Left cardiac atrium (tissue), 4 donors: ENCODE measurements around the gene ZP3. TPM values are rescaled to one million over a fixed set of nuclear protein-coding genes. Genes with fewer than 3 reads are reported as not detected.
"Not testable (repeated sequence)": the region's sequence is repeated elsewhere in the genome, so short reads cannot be mapped to it uniquely, and the experiment has no call there.

Experiments
- ATAC-seq, 2 donors: fragments of 200-7000 bp; cut with Tn5 transposase; one replicate each; pipeline ENCODE4 v1.9.1; 2020; ENCODE audit warnings: mild to moderate bottlenecking in 2 of 2, moderate library complexity in 2 of 2
- DNase-seq: peaks from one replicate; pipeline ENCODE4 v3.0.0-alpha.2; 2020
- intact Hi-C, 2 donors: fragments of 100-400 bp; cut with DNase I; formaldehyde crosslinking; loops; one replicate each; pipeline versions ENCODE4 v1.14.1 to v1.15.1; 2022 to 2023
- long read RNA-seq: library from polyadenylated mRNA; unstranded; transcript quantifications from one replicate; pipeline ENCODE4 v2.0.0, GENCODE V29; 2021
- total RNA-seq, 2 donors: library from RNA; stranded (reverse); fragmentation: NEBNext Ultra II Directional; extraction: Animal tissue kit (Norgen Biotek cat#: 25700); gene quantifications; one replicate each; pipeline ENCODE4 v1.2.1, GENCODE V29; 2021
- donor health status: DM: no; HTN: yes; CAD: no.
- donor health status: DM: no; HTN: yes; CAD: no; lungs with severe emphysema.
- donor health status: DM: yes; HTN: yes; CAD: no.
- donor health status: Dilated cardiomyopathy.

ZP3 gene
- under 1 TPM in 1 of 2 donors, not detected in 1; 0.76 TPM for total RNA-seq
- long read RNA-seq, result 0 reads

DNA sequence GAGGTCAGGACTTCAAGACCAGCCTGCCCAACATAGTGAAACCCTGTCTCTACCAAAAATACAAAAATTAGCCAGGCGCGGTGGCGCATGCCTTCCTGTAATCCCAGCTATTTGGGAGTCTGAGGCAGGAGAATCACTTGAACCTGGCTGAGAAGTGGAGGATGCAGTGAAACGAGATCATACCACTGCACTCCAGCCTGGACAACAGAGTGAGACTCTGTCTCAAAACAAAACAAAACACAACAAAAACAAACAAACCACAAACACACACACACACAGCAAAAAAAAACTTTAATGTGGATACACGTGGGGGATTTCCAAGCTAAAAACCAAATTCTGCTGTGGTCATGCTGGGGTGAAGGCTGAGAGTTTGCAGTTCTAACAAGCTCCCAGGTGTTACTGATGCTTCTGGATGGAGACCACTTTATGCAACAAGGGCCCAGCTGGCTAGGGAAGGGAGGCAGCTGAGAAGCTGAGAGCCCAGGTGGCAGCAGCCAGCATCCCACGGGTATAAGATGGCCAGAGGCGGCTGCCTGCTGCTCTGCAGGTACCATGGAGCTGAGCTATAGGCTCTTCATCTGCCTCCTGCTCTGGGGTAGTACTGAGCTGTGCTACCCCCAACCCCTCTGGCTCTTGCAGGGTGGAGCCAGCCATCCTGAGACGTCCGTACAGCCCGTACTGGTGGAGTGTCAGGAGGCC is at the start of gene ZP3:
ZP3 (plus strand) TSS at position 538 of the 699 bp plus-strand sequence; CDS start at position 553, 15 bp downstream.
- DNase-seq, result no peak
- intact Hi-C loops, result no loop called here
- no peak for ATAC-seq

- ATAC-seq (no peak), DNase-seq (no peak)
- intact Hi-C loops, result no loop called here
These were observed 49.5 kb upstream of the ZP3 start for GRCh38 chr7:76375251-76375650.

DNA sequence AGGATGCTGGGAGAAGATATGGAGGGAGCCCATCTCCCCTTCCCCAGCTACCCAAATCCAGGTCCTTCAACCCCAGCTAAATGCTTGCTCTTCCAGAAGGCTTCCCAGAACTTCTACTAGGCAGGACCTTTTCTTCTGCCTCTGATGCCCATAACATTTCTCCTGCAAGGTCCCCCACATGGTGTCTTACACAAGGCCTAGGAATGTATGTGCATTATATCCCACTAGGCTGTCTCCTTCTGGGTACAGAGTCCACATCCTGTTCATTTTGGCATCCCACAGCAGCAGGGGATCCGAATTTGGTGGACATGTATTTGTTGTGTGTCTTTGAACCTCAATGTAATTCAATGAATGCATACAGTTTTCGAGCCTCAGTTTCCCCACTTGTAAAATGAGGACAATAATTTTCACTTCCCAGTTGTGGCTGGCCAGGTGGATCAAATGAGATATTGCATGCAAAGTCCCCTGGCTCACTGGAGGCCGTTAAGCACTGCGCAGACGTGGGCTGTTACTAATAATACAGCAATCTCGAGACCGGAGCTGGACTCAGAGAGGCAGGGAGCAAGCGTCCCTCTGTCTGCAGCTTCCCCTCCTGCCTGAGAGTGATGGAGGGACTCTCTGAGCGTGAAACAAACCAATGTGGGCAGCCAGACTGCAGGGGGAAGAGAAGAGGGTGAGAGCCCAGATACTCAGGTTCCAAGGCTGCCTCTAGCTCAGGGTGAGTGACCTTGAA is 47.4 kb upstream of the ZP3 start:
- intact Hi-C loops, result no loop called here
- ATAC-seq (no peak), DNase-seq (no peak)

- intact Hi-C loops, result no loop called here
- no peak for DNase-seq
- no peak for ATAC-seq
These were observed 44.2 kb upstream of the ZP3 start for GRCh38 chr7:76380623-76380966.

GRCh38 chr7:76381814-76382213 is 42.9 kb upstream of the ZP3 start:
- DNase-seq, result no peak

DNA sequence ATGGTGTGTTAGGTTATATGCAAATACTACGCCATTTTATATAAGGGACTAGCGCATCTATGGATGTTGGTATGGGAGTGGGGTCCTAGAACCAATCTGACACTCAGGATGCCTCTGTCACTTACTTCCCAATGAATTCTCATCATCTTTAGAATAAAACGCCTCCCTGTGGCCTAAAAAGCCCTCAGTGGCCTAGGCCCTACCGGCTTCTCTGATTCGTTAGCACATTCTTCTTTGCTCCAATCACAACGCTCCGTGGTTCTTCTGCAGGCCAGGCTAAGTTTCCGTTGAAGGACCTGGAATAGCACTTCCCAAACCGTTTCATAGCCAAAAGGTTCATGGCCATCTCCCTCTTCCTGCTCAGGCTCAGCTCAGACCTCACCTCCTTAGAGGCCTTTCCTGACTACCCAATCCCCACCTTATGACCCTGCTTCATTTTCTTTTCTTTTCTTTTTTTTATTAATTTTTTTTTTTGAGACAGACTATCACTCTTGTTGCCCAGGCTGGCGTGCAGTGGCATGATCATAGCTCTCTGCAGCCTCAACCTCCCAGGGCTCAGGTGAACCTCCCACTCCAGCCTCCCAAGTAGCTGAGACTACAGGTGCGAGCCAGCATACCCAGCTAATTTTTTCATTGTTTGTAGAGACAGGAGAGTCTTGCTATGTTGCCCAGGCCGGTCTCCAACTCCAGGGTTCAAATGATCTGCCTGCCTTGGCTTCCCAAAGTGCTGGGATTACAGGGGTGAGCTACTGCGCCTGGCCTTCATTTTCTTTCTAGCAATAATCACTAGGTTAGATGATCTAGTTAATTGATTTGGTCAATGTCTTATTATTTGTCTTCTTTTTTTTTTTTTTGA is 41.4 kb upstream of the ZP3 start:
- ATAC-seq (no peak), DNase-seq (no peak)
- intact Hi-C loops, result no loop called here

More at GRCh38 chr7:76381814-76382213, 42.9 kb upstream of the ZP3 start:
- intact Hi-C loops, result no loop called here
- ATAC-seq, result no peak

DNA sequence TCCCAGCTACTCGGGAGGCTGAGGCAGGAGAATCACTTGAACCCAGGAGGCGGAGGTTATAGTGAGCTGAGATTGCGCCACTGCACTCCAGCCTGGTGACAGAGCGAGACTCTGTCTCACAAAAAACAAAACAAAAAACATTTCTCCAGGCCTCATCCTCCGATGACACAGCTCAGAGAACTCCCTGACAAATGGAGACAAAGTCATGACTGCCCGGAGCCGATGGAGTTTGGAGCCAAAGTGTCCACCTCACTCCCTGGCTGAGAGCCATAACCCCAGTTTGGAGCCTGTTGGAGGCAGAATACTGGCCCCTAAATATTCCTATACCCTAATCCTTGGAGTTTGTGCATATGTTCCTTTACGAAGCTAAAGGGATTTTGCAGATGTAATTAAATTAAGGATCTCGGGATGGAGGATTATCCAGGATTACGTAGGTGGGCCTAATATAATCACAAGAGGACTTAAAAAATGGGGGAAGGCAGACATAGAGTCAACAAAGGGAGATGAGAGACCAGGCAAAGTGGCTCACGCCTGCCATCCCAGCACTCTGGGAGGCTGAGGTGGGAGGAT is 38.0 kb upstream of the ZP3 start:
- intact Hi-C loops, result no loop called here
- DNase-seq (no peak), ATAC-seq (no peak)

- ATAC-seq, DNase-seq, intact Hi-C loops: not testable (repeated sequence)
These were observed 37.0 kb upstream of the ZP3 start for GRCh38 chr7:76387789-76388188.

DNA sequence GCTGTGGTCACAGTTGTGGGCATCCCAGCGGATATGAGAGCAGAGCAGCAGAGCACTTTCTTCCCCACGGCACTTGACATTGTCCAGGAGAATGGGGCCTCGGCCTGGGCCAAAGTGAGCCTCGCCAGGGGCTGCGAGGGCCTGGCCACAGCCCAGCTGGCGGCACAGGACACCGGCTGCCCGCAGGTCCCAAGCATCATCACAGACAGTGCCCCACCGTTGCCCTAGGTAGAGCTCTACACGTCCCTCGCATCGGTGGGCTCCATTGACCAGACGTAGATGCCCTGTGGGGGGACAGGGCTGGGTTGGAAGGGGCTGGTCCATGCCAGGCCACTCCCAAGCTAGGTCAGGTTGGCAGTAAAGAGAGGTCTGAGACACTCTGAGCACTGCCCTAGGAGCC is 34.7 kb upstream of the ZP3 start:
- ATAC-seq (no peak), DNase-seq (no peak)
- intact Hi-C loops, result no loop called here

- no peak for DNase-seq
- intact Hi-C loops, result no loop called here
- ATAC-seq, result no peak
These were observed 32.1 kb upstream of the ZP3 start for GRCh38 chr7:76392531-76393115.

- DNase-seq (peak; percentile 96), ATAC-seq (peak; percentile 93 to 94)
- intact Hi-C loops, result no loop called here
These were observed 31.4 kb upstream of the ZP3 start for GRCh38 chr7:76393116-76394031.

- intact Hi-C loops, result no loop called here
- no peak for ATAC-seq
- no peak for DNase-seq
These were observed 29.8 kb upstream of the ZP3 start for GRCh38 chr7:76394957-76395356.

DNA sequence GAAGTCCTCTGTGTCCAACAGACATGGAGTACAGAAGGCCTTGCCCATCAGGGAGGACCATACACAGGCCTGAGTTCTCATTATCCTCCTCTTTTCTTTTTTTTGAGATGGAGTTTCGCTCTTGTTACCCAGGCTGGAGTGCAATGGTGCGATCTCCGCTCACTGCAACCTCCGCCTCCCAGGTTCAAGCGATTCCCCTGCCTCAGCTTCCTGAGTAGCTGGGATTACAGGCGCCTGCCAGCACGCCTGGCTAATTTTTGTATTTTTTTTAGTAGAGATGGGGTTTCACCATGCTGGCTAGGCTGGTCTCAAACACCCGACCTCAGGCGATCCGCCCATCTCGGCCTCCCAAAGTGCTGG is 29.2 kb upstream of the ZP3 start:
- DNase-seq, intact Hi-C loops, ATAC-seq: not testable (repeated sequence)

- intact Hi-C loops, result no loop called here
- ATAC-seq (no peak), DNase-seq (no peak)
These were observed 28.6 kb upstream of the ZP3 start for GRCh38 chr7:76395965-76396726.

GRCh38 chr7:76396864-76397263 is 27.9 kb upstream of the ZP3 start:
- DNase-seq, result no peak
- no peak for ATAC-seq
- intact Hi-C loops, result no loop called here

GRCh38 chr7:76397409-76398183 is 27.2 kb upstream of the ZP3 start:
- intact Hi-C loops, result no loop called here
- peak; percentile 86 for DNase-seq
- ATAC-seq, result peak; percentile 43 to 71

DNA sequence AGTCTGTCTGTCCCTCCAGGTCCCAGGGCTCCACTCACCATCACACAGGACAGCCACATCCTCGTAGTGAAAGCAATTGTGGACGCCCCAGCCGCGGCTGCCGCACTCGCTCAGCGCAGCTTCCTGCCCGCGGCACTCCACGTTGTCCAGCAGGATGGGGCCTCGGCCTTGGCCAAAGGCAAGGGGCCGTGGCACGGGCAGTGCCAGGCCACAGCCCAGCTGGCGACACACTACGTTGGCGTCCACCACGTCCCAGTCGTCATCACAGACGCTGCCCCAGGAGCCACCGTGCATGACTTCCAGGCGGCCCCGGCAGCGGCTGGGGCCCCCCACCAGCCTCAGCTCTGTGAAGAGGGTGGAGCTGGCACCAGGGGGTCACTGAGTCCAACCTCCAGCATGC is 24.5 kb upstream of the ZP3 start:
- intact Hi-C loops, result no loop called here
- no peak for ATAC-seq
- DNase-seq, result no peak
